ENCODE results near the gene MGAT3. TPM values are rescaled to one million over a fixed set of nuclear protein-coding genes. Genes with fewer than 3 reads are reported as not detected.

Gene MGAT3
- total and polyA plus RNA-seq, 2 of the 8 experiments (the other 6 are each of a cell fraction or from before 2014, with no cell fraction given): 4.3 to 9.2 TPM

DNA sequence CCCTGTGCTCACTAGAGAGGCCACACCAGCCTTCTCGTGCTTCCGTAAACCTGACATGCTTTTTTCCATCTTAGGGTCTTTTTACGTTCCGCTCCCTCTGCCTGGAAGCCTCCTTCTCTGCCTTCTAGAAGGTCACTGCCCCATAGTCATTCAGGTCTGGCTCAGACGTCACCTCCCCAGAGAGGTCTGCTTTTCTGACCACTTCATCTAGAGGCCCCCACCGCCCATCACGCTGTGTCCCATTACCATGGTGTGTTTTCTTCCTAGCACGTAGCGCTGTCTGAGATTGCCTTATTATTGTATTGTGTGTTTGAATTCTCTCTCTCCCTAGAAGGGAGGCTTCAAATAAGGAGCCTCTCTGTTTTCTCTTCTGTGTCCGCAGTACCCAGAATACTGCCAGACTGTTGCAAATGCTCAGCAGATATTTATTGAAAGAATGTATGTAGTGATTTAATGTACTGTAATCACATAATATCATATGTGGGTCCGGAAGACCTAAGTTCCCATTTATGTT, 47.2 kb upstream of the MGAT3 start:
- Histone ChIP-seq H2BK12ac (ENCODE audit: low read depth, low read length) (no peak overlapping the region), H2BK20ac (ENCODE audit: low read length) (no peak overlapping the region), H3K4me2 (ENCODE audit: insufficient read depth in 1 of 2, low read depth in 2 of 2, low read length in 2 of 2) (no peak overlapping the region), H3K9ac (replicated peaks in 1 of 4; ENCODE audit: extremely low read depth in 1 of 4, low read depth in 3 of 4, low read length in 3 of 4) (no peak overlapping the region), H2BK15ac (ENCODE audit: low read length) (no peak overlapping the region), H3K23ac (ENCODE audit: insufficient read length) (no peak overlapping the region), H2BK120ac (replicated peaks; ENCODE audit: low read depth, low read length) (no peak overlapping the region), H3K79me1 (ENCODE audit: low read depth, low read length) (peaks cover 2% of the 10 kb centered on the region; the same call in 1 of the 2 replicates), H3K36me3 (ENCODE audit: control insufficient read depth in 2 of 4, insufficient read depth in 4 of 4, low read length in 3 of 4) (no peaks in the 10 kb centered on the region), H3K4ac (replicated peaks; ENCODE audit: insufficient read length, low read depth, low read length) (no peak overlapping the region), H2AFZ (ENCODE audit: low read length) (no peak overlapping the region), H3K4me1 (replicated peaks in 1 of 4; ENCODE audit: control insufficient read depth in 3 of 4, insufficient read depth in 4 of 4, low read length in 3 of 4) (no peaks in the 10 kb centered on the region; a peak in 1 of 7 replicates), H4K8ac (ENCODE audit: extremely low read depth, insufficient read depth, low read length) (no peak overlapping the region), H3K27me3 (replicated peaks in 1 of 4; ENCODE audit: control insufficient read depth in 3 of 4, extremely low read depth in 1 of 4, insufficient read depth in 3 of 4, low read length in 3 of 4) (no peaks in the 10 kb centered on the region), H3K56ac (replicated peaks; ENCODE audit: insufficient read length, low read depth, low read length) (no peak overlapping the region), H2AK5ac (ENCODE audit: low read depth, low read length) (no peak overlapping the region), H3K23me2 (ENCODE audit: low read depth, low read length) (no peaks in the 10 kb centered on the region), H3K4me3 (ENCODE audit: extremely low read depth in 1 of 4, insufficient read depth in 2 of 4, low read depth in 3 of 4, low read length in 4 of 4) (no peak overlapping the region), H3K27ac (ENCODE audit: low read depth, low read length) (no peak overlapping the region), H3K14ac (ENCODE audit: insufficient read length) (no peak overlapping the region), H3K9me3 (ENCODE audit: insufficient read depth in 2 of 2, low read depth in 1 of 2, low read length in 1 of 2) (no peaks in the 10 kb centered on the region), H2BK5ac (ENCODE audit: low read depth, low read length) (no peak overlapping the region), H4K91ac (replicated peaks; ENCODE audit: insufficient read length, low read length) (no peak overlapping the region), H3K18ac (ENCODE audit: extremely low read depth, low read length) (no peak overlapping the region), H3K79me2 (ENCODE audit: control insufficient read depth in 1 of 2, insufficient read depth in 2 of 2, low read length in 2 of 2) (peaks cover 0 to 6% of the 10 kb centered on the region in 2 experiments; a peak in 1 of 4 replicates), H4K20me1 (replicated peaks in 1 of 2; ENCODE audit: control insufficient read depth in 1 of 2, insufficient read depth in 2 of 2, low read length in 2 of 2) (peaks cover 0 to 2% of the 10 kb centered on the region in 2 experiments), H4K5ac (ENCODE audit: insufficient read length, low read depth, low read length) (no peak overlapping the region)
- TF ChIP-seq YY1 (IDR thresholded peaks at IDR 0.05; ENCODE audit: low read depth, low read length) (no peak), SP1 (IDR thresholded peaks at IDR 0.05; ENCODE audit: low read depth, low read length) (no peak), BCL11A (IDR thresholded peaks at IDR 0.05; ENCODE audit: low read depth in 2 of 2, low read length in 2 of 2) (no peak), BRCA1 (IDR thresholded peaks at IDR 0.05; ENCODE audit: low read depth, low read length) (no peak), GTF2F1 (IDR thresholded peaks at IDR 0.05; ENCODE audit: borderline replicate concordance, low read depth, low read length) (no peak), HDAC6 (IDR thresholded peaks at IDR 0.05; ENCODE audit: low read depth, low read length) (no peak), SRF (IDR thresholded peaks at IDR 0.05; ENCODE audit: low read depth, low read length) (no peak), SUZ12 (IDR thresholded peaks at IDR 0.05; ENCODE audit: low read length) (no peak), SIX5 (IDR thresholded peaks at IDR 0.05; ENCODE audit: low read depth, low read length) (no peak)
- TF ChIP-seq, protein P1, sequence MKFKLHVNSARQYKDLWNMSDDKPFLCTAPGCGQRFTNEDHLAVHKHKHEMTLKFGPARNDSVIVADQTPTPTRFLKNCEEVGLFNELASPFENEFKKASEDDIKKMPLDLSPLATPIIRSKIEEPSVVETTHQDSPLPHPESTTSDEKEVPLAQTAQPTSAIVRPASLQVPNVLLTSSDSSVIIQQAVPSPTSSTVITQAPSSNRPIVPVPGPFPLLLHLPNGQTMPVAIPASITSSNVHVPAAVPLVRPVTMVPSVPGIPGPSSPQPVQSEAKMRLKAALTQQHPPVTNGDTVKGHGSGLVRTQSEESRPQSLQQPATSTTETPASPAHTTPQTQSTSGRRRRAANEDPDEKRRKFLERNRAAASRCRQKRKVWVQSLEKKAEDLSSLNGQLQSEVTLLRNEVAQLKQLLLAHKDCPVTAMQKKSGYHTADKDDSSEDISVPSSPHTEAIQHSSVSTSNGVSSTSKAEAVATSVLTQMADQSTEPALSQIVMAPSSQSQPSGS (IDR thresholded peaks at IDR 0.05; ENCODE audit: low read length): no peak
- FAIRE-seq (no peak), DNase-seq (ENCODE audit: low read depth in 1 of 2, low spot score in 2 of 2) (no peak)
- ChIA-PET CTCF (ENCODE audit: partially characterized antibody) (interaction anchor here (0.6 to 2.2 kb wide), 3 partner anchors 12 to 68 kb away, joined by 3 to 6 read pairs (median 3); no protein-coding TSS in a partner anchor), POLR2A (ENCODE audit: partially characterized antibody) (no interaction called here)
- 90% methylated on average over 11 of the region's 11 CpGs; no CpG with 5 or more reads in 1 of the 2 experiments for WGBS, 2 experiments (ENCODE audit: extremely low coverage in 1 of 2, insufficient coverage in 1 of 2, insufficient read length in 1 of 2, insufficient replicate concordance in 2 of 2, low coverage in 1 of 2, low lambda C conversion rate in 2 of 2, missing lambda C conversion rate in 1 of 2)

Measured in H1 (cell line).